ENCODE results near the gene NT5C3A. TPM values are rescaled to one million over a fixed set of nuclear protein-coding genes. Genes with fewer than 3 reads are reported as not detected.

The NT5C3A gene
- total RNA-seq, 1 donor from 2014 or later: 8.3 TPM

DNA sequence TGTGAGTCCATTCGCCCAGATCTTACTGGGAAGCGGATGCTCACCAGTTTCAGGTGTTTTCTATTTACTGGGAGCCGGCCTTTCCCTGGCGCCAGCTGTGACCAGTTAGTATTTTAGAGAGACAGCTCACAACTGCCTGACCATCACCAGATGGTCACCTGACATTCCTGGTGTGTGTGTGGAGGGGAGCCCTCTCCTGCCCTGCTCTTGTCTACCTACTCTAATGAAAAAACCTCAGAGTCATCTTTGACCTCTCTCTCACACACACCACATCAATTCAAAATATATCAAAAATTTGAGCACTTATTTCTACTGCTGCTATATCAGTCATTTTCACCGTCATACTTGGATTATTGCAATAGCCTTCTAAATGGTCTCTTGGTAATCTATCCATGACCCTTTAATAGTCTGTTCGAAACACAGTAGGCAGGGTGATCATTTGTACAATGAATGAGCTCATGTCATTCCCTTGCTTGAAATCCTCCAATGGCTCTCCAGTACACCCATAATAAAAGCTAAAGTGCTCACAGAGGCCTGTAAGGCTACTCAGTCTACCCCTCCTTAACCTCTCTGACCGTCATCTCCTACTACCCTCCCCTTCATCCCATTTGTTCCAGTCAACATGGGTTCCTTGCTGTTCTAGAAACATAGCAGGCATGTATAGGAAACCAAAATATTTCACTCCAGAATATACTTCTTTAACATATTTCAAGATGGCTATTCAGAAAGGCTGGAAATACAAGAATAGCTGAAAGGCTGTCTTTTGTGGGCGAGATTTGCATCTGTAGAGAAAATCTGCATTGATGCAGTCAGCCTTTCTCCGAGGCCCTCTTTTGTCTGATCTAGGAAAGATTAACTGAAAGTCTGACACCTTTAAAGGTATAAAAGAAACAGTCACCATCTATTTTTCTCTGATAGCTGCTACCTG, 17.5 kb upstream of the NT5C3A start:
- no peak for DNase-seq (ENCODE audit: low spot score in 2 of 2)
- no peaks in the 10 kb centered on the region for H3K36me3 ChIP-seq
- H3K9me3 ChIP-seq: no peaks in the 10 kb centered on the region
- no peaks in the 10 kb centered on the region for H3K27me3 ChIP-seq
- H3K27ac ChIP-seq: no peak overlapping the region
- intact Hi-C loops (cut with DNase I): no loop called here
- TF ChIP-seq, protein P1, sequence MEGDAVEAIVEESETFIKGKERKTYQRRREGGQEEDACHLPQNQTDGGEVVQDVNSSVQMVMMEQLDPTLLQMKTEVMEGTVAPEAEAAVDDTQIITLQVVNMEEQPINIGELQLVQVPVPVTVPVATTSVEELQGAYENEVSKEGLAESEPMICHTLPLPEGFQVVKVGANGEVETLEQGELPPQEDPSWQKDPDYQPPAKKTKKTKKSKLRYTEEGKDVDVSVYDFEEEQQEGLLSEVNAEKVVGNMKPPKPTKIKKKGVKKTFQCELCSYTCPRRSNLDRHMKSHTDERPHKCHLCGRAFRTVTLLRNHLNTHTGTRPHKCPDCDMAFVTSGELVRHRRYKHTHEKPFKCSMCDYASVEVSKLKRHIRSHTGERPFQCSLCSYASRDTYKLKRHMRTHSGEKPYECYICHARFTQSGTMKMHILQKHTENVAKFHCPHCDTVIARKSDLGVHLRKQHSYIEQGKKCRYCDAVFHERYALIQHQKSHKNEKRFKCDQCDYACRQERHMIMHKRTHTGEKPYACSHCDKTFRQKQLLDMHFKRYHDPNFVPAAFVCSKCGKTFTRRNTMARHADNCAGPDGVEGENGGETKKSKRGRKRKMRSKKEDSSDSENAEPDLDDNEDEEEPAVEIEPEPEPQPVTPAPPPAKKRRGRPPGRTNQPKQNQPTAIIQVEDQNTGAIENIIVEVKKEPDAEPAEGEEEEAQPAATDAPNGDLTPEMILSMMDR (IDR thresholded peaks at IDR 0.05): no peak
- no peak overlapping the region for H3K4me3 ChIP-seq
- no peaks in the 10 kb centered on the region for H3K4me1 ChIP-seq

DNA sequence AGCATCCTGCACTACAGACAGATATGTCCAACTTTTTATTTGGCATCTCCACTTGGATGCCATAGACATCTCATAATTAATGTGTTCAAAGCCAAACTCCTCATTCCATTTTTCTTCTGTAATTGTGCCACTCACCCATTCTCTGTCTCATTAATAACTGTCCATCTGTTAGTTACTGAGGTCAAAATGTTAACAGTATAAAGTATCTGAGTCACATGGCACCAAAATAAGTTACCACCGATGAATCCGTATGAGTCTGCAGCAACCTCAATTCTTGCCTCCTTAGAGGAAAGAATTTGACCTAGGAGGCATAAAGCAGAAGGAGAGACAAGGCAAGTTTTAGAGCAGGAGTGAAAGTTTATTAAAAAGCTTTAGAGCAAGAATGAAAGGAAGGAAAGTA, 16.5 kb upstream of the NT5C3A start:
- intact Hi-C loops (cut with DNase I): no loop called here
- DNase-seq (ENCODE audit: low spot score in 2 of 2): no peak
- Histone ChIP-seq H3K4me1 (no peaks in the 10 kb centered on the region), H3K36me3 (no peaks in the 10 kb centered on the region), H3K9me3 (no peaks in the 10 kb centered on the region), H3K4me3 (no peak overlapping the region), H3K27me3 (no peaks in the 10 kb centered on the region), H3K27ac (no peak overlapping the region)
- TF ChIP-seq, protein P1 (IDR thresholded peaks at IDR 0.05): no peak

DNA sequence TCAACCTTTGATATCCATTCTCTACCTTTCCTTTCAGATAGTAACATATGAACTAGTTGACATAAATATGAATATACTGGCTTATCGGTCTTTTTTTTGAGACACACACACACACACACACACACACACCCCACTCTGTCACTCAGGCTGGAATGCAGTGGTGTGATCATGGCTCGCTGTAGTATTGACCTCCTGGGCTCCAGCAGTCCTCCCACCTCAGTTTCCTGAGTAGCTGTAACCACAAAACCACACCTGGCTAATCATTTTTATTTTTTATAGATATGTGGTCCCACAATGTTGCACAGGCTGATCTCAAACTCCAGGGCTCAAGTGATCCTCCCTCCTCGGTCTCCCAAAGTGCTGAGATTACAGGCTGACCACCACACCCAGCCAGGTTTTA, 14.2 kb upstream of the NT5C3A start:
- TF ChIP-seq, protein P1 (IDR thresholded peaks at IDR 0.05): no peak
- Histone ChIP-seq H3K4me3 (no peak overlapping the region), H3K4me1 (no peaks in the 10 kb centered on the region), H3K27ac (no peak overlapping the region), H3K36me3 (no peaks in the 10 kb centered on the region), H3K27me3 (no peaks in the 10 kb centered on the region), H3K9me3 (no peaks in the 10 kb centered on the region)
- intact Hi-C loops (cut with DNase I): no loop called here
- DNase-seq (ENCODE audit: low spot score in 2 of 2): no peak

DNA sequence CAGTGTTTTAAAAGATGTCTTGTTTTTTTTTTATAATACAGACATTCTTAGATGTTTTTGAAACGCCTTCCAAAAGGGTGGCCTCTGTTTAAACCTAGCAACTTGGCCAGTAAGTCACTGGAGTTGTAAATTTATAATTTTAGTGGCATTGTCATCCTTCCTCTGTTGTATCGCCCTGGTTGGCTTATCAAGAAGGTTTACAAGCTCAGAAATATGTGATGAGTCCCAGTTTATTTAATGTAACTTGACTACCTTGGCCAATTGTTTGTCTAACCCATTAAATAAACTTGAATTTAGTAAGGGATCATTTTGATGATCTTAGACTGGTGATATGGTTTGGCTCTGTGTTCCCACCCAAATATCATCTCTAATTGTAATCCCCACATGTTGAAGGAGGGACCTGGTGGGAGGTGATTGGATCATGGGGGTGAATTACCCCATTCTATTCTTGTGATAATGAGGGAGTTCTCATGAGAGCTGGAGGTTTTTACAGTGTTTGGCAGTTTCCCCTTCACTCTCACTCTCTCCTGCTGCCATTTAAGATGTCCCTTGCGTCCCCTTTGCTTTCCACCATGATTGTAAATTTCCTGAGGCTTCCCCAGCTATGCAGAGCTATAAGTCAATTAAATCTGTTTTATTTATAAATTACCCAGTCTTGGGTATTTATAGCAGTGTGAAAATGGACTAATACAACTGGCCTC, 13.4 kb upstream of the NT5C3A start:
- no peaks in the 10 kb centered on the region for H3K4me1 ChIP-seq
- no peaks in the 10 kb centered on the region for H3K36me3 ChIP-seq
- TF ChIP-seq, protein P1 (IDR thresholded peaks at IDR 0.05): no peak
- no peaks in the 10 kb centered on the region for H3K27me3 ChIP-seq
- intact Hi-C loops (cut with DNase I): no loop called here
- H3K9me3 ChIP-seq: no peaks in the 10 kb centered on the region
- H3K4me3 ChIP-seq: no peak overlapping the region
- no peak for DNase-seq (ENCODE audit: low spot score in 2 of 2)
- H3K27ac ChIP-seq: no peak overlapping the region

DNA sequence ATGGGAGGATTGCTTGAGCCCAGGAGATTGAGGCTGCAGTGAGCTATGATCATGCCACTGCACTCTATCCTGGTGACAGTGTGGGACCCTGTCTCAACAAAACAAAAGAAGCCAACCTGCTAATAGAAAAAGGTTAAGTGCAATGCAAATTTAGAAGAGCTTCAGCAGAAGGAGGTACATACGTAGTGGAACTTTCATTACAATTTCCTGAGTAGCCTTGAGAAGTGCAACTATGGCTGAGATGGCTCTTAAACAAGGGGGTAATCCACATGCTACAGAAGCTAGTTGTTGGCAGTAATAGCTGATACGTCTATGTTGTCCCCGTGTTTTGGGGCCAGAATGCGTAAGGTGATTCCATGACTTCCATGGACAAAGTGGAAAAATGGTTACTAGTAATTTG, 10.7 kb upstream of the NT5C3A start:
- Histone ChIP-seq H3K36me3 (no peaks in the 10 kb centered on the region), H3K27ac (no peak overlapping the region), H3K4me1 (no peaks in the 10 kb centered on the region), H3K27me3 (no peaks in the 10 kb centered on the region), H3K9me3 (no peaks in the 10 kb centered on the region), H3K4me3 (no peak overlapping the region)
- intact Hi-C loops (cut with DNase I): no loop called here
- no peak for DNase-seq (ENCODE audit: low spot score in 2 of 2)
- TF ChIP-seq, protein P1 (IDR thresholded peaks at IDR 0.05): no peak

Measured in ascending aorta (tissue), 2 donors.